22Rv1 (cell line): Measurements from ENCODE around the gene ZCCHC7.

ENCODE experiments used
- CTCF ChIP-seq: fragments of 450-650 bp; IDR thresholded peaks from 2 replicates; pipeline ENCODE4 v1.5.1; 2017; ENCODE audit warnings: mild to moderate bottlenecking
- ZFX ChIP-seq: fragments of 450-650 bp; IDR thresholded peaks from 2 replicates; pipeline ENCODE4 v1.6.1; 2017; ENCODE audit warnings: antibody characterized with exemption, borderline replicate concordance

DNA sequence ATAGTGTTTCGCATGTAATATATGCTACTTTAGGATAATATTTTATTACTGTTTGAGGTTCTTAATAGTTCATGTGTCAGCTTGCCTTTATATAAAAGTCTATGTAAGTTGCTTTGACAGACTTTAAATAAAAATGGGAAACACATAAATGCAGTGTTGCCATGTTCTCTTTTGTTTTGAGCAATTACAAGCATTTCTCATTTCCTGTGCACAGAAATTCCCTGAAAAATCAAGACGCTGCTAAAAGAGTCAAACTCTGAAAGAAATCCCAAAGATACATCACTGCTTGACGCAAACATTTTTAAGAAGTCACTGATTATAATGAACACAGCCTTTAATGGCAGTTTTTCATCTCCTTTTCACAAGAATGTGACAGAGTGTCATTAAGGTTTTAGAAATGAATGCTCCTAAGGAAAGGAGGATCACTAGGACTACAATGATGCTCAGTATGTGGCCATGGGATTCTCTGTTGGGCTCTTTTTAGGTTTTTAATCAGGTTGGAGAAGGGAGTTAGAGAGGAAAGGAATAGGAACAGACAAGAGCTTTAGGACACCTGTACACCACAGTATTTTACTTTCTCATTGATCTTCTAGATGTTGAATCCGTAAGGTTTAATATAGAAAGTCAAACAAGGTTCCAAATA, 29.4 kb downstream of the ZCCHC7 start:
- TF ChIP-seq CTCF (no peak), ZFX (no peak)
